Fibroblast of lung (primary cell): ENCODE data around the gene RRM1. TPM values are rescaled to one million over a fixed set of nuclear protein-coding genes. Genes with fewer than 3 reads are reported as not detected.
"Not testable (repeated sequence)": the region's sequence is repeated elsewhere in the genome, so short reads cannot be mapped to it uniquely, and the experiment has no call there.

Experiments used
- DNase-seq, 2 donors: peaks; one replicate each; pipeline versions ENCODE4 v3.0.0 to v3.0.0-alpha.2; 2010; ENCODE audit warnings: low read depth in 2 of 2
- H2AFZ ChIP-seq: 2 replicates; pipeline ENCODE4 v1.5.1; 2012; ENCODE audit warnings: low read length, control low read depth, inconsistent platforms
- H3K27ac ChIP-seq: 2 replicates; pipeline ENCODE4 v1.5.1; 2011; ENCODE audit warnings: low read length, control low read depth; ENCODE audit not compliant: insufficient read depth
- H3K27me3 ChIP-seq: 2 replicates; pipeline ENCODE4 v1.5.1; 2011; ENCODE audit warnings: mild to moderate bottlenecking, low read length; ENCODE audit not compliant: control insufficient read depth, insufficient read depth
- H3K36me3 ChIP-seq: 2 replicates; pipeline ENCODE4 v1.5.1; 2011; ENCODE audit warnings: low read length; ENCODE audit not compliant: control insufficient read depth, insufficient read depth
- H3K4me1 ChIP-seq: 2 replicates; pipeline ENCODE4 v1.5.1; 2011; ENCODE audit warnings: low read length; ENCODE audit not compliant: control insufficient read depth, insufficient read depth; ENCODE audit errors: extremely low read depth
- H3K4me2 ChIP-seq: 2 replicates; pipeline ENCODE4 v1.5.1; 2011; ENCODE audit warnings: low read length, control low read depth; ENCODE audit not compliant: insufficient read depth; ENCODE audit errors: extremely low read depth
- H3K4me3 ChIP-seq, 4 experiments: fragments of 200-600 bp in 1 of 4; sonication (generic) in 1 of 4; replicated peaks in 1 of 4; 2 replicates each; pipeline ENCODE4 v1.5.1; 2011 to 2016; ENCODE audit warnings: low read length in 4 of 4, low read depth in 3 of 4, mild to moderate bottlenecking in 3 of 4, control low read depth in 2 of 4, inconsistent platforms in 1 of 4, mixed read lengths in 1 of 4; ENCODE audit not compliant: insufficient read depth in 1 of 4; ENCODE audit errors: control extremely low read depth in 1 of 4
- H3K79me2 ChIP-seq: 2 replicates; pipeline ENCODE4 v1.5.1; 2012; ENCODE audit warnings: mild to moderate bottlenecking, low read length, inconsistent platforms; ENCODE audit not compliant: control insufficient read depth, insufficient read depth
- H3K9ac ChIP-seq: 2 replicates; pipeline ENCODE4 v1.5.1; 2011; ENCODE audit warnings: mild to moderate bottlenecking, low read length, control low read depth; ENCODE audit not compliant: insufficient read depth
- H3K9me3 ChIP-seq: 2 replicates; pipeline ENCODE4 v1.5.1; 2012; ENCODE audit warnings: low read depth, low read length; ENCODE audit not compliant: control insufficient read depth, insufficient read depth
- H4K20me1 ChIP-seq: 2 replicates; pipeline ENCODE4 v1.5.1; 2011; ENCODE audit warnings: low read length; ENCODE audit not compliant: control insufficient read depth, insufficient read depth; ENCODE audit errors: extremely low read depth
- EZH2 ChIP-seq: IDR thresholded peaks from 2 replicates; pipeline ENCODE4 v1.5.1; 2012; ENCODE audit warnings: low read length, control low read depth, mild to moderate bottlenecking; ENCODE audit errors: missing control alignments
- polyA plus RNA-seq, 2 donors: library from polyadenylated mRNA; depleted of rRNA in 1 of 2; stranded (reverse) in 1 of 2; unstranded in 1 of 2; fragments of >200 nt; gene quantifications; 2 replicates each; pipeline ENCODE4 v1.2.1, GENCODE V29; 2011 to 2012; ENCODE audit warnings: missing spikeins in 1 of 2
- total RNA-seq: library from RNA; depleted of rRNA; stranded (reverse); fragments of >200 nt; gene quantifications from 2 replicates; pipeline ENCODE4 v1.2.1, GENCODE V29; 2014
- TF ChIP-seq, protein P1 (sequence below), 2 donors: IDR thresholded peaks in 1 of 2; conservative IDR thresholded peaks in 1 of 2; 1 replicate in 1 of 2; 2 replicates in 1 of 2; pipeline ENCODE4 v1.5.1; 2011 to 2012; ENCODE audit warnings: low read length in 2 of 2, control low read depth in 1 of 2, inconsistent platforms in 1 of 2, low read depth in 1 of 2, mild to moderate bottlenecking in 1 of 2

The RRM1 gene
- total and polyA plus RNA-seq, 2 donors (not counting 1 experiment from before 2014, with no cell fraction given), result 57.5 to 85.0 TPM

GRCh38 chr11:4127357-4127756 is 32.8 kb downstream of the RRM1 start:
- no peaks in the 10 kb centered on the region for H4K20me1 ChIP-seq
- peaks cover 4% of the 10 kb centered on the region for H3K36me3 ChIP-seq
- H3K27ac ChIP-seq, result no peak overlapping the region
- DNase-seq, result peak in 1 of 2 donors; percentile 11
- H3K9ac ChIP-seq, result no peak overlapping the region
- no peaks in the 10 kb centered on the region for H3K79me2 ChIP-seq
- H3K4me3 ChIP-seq, result no peak overlapping the region
- TF ChIP-seq EZH2, result no peak
- TF ChIP-seq, protein P1, sequence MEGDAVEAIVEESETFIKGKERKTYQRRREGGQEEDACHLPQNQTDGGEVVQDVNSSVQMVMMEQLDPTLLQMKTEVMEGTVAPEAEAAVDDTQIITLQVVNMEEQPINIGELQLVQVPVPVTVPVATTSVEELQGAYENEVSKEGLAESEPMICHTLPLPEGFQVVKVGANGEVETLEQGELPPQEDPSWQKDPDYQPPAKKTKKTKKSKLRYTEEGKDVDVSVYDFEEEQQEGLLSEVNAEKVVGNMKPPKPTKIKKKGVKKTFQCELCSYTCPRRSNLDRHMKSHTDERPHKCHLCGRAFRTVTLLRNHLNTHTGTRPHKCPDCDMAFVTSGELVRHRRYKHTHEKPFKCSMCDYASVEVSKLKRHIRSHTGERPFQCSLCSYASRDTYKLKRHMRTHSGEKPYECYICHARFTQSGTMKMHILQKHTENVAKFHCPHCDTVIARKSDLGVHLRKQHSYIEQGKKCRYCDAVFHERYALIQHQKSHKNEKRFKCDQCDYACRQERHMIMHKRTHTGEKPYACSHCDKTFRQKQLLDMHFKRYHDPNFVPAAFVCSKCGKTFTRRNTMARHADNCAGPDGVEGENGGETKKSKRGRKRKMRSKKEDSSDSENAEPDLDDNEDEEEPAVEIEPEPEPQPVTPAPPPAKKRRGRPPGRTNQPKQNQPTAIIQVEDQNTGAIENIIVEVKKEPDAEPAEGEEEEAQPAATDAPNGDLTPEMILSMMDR (conservative IDR thresholded peaks at IDR 0.05 in 1 of 2, IDR thresholded peaks at IDR 0.05 in 1 of 2; ENCODE audit: low read depth in 1 of 2, low read length in 2 of 2), result no peak
- H3K9me3 ChIP-seq, result no peaks in the 10 kb centered on the region
- no peaks in the 10 kb centered on the region for H3K27me3 ChIP-seq
- no peaks in the 10 kb centered on the region for H3K4me1 ChIP-seq
- no peak overlapping the region for H3K4me2 ChIP-seq
- H2AFZ ChIP-seq, result no peak overlapping the region

- DNase-seq, H3K4me2 ChIP-seq, H3K4me3 ChIP-seq, H3K36me3 ChIP-seq, H3K79me2 ChIP-seq, H2AFZ ChIP-seq, H3K27ac ChIP-seq, H4K20me1 ChIP-seq, H3K4me1 ChIP-seq, H3K9ac ChIP-seq, H3K27me3 ChIP-seq, H3K9me3 ChIP-seq: not testable (repeated sequence)
These were observed 35.6 kb downstream of the RRM1 start for GRCh38 chr11:4130219-4130618.

DNA sequence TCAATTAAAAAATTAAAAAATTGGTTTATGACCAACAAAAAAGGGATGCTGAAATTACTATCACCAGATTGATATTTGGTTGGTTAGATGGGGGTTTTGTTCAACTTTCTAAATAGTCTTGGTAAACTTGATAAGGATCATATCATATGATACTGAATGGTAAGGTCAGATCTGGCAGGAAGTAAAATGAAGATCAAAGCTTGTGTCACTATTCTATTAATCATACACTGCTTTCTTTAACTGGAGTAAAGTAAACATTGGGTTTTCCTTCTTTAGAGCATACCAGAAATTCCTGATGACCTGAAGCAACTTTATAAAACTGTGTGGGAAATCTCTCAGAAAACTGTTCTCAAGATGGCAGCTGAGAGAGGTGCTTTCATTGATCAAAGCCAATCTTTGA is 40.2 kb downstream of the RRM1 start:
- Histone ChIP-seq H3K9ac (no peak overlapping the region), H2AFZ (no peak overlapping the region), H4K20me1 (no peaks in the 10 kb centered on the region), H3K36me3 (peaks cover 5% of the 10 kb centered on the region), H3K27ac (no peak overlapping the region), H3K4me3 (no peak overlapping the region), H3K79me2 (no peaks in the 10 kb centered on the region), H3K27me3 (no peaks in the 10 kb centered on the region), H3K4me1 (peaks cover 2% of the 10 kb centered on the region), H3K4me2 (no peak overlapping the region), H3K9me3 (no peaks in the 10 kb centered on the region)
- peak; percentile 18 to 74 for DNase-seq
- no peak for TF ChIP-seq EZH2
- TF ChIP-seq, protein P1 (conservative IDR thresholded peaks at IDR 0.05 in 1 of 2, IDR thresholded peaks at IDR 0.05 in 1 of 2; ENCODE audit: low read depth in 1 of 2, low read length in 2 of 2), result no peak
